Memory B cell (primary cell): Measurements from ENCODE around the gene EXT2.

Experiments used
- ATAC-seq: fragments of 150-1000 bp; cut with Tn5 transposase; 2 replicates; pipeline ENCODE4 v1.10.0; 2021; ENCODE audit warnings: low read depth, mild to moderate bottlenecking, moderate library complexity
- DNase-seq, 2 donors: peaks; one replicate each; pipeline ENCODE4 v3.0.0; 2022; ENCODE audit warnings: low spot score in 2 of 2
- H3K27ac Mint-ChIP-seq: one replicate; pipeline ENCODE4 v1.8.0; 2022; ENCODE audit warnings: mild to moderate bottlenecking, moderate library complexity, mixed read lengths
- H3K27me3 Mint-ChIP-seq: one replicate; pipeline ENCODE4 v1.8.0; 2022; ENCODE audit warnings: mixed read lengths
- H3K36me3 Mint-ChIP-seq: one replicate; pipeline ENCODE4 v1.8.0; 2022; ENCODE audit warnings: mild to moderate bottlenecking, mixed read lengths
- H3K4me1 Mint-ChIP-seq: one replicate; pipeline ENCODE4 v1.8.0; 2022; ENCODE audit warnings: mixed read lengths
- H3K4me3 Mint-ChIP-seq: one replicate; pipeline ENCODE4 v1.8.0; 2022; ENCODE audit warnings: mild to moderate bottlenecking, moderate library complexity, mixed read lengths
- H3K9me3 Mint-ChIP-seq: one replicate; pipeline ENCODE4 v1.8.0; 2022; ENCODE audit warnings: mixed read lengths

Gene EXT2

GRCh38 chr11:44224867-44225501, 129.5 kb downstream of the EXT2 start:
- DNase-seq: no peak
- Mint-ChIP-seq H3K4me1 (peaks cover 7% of the 10 kb centered on the region), H3K36me3 (peaks cover 18% of the 10 kb centered on the region), H3K9me3 (no peaks in the 10 kb centered on the region), H3K27me3 (no peaks in the 10 kb centered on the region), H3K27ac (no peak overlapping the region), H3K4me3 (no peak overlapping the region)
- no peak for ATAC-seq

- no peaks in the 10 kb centered on the region for H3K9me3 Mint-ChIP-seq
- peaks cover 10% of the 10 kb centered on the region for H3K36me3 Mint-ChIP-seq
- peaks cover 7% of the 10 kb centered on the region for H3K4me1 Mint-ChIP-seq
- ATAC-seq (no peak), DNase-seq (no peak)
- H3K27ac Mint-ChIP-seq: no peak overlapping the region
- no peak overlapping the region for H3K4me3 Mint-ChIP-seq
- H3K27me3 Mint-ChIP-seq: no peaks in the 10 kb centered on the region
These were observed 131.0 kb downstream of the EXT2 start for GRCh38 chr11:44226490-44226889.

GRCh38 chr11:44226945-44227344, 131.5 kb downstream of the EXT2 start:
- no peaks in the 10 kb centered on the region for H3K27me3 Mint-ChIP-seq
- no peak for DNase-seq
- H3K4me1 Mint-ChIP-seq: peaks cover 7% of the 10 kb centered on the region
- peaks cover 8% of the 10 kb centered on the region for H3K36me3 Mint-ChIP-seq
- ATAC-seq: no peak
- H3K4me3 Mint-ChIP-seq: no peak overlapping the region
- H3K27ac Mint-ChIP-seq: no peak overlapping the region
- H3K9me3 Mint-ChIP-seq: no peaks in the 10 kb centered on the region

DNA sequence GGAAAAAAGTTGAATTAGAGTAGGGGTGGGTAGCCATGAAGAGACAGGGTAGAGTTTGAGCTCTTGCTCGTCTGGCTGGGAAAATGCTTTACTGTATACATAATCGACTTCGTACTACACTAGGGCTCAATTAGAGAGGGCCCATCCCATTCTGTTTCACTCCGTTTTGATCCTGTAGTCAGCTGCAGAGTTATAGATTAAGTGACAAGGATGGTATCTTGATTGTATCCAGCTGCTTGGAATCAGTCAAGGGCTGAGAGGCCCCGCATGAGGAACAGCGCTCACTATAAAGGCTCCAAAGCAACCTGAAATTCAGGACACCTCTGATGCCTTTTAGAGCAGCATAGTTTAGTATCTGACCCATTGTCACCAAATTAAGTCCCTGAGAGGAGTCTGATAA, 132.9 kb downstream of the EXT2 start:
- Mint-ChIP-seq H3K27me3 (no peaks in the 10 kb centered on the region), H3K4me3 (no peak overlapping the region), H3K36me3 (peaks cover 11% of the 10 kb centered on the region), H3K27ac (no peak overlapping the region), H3K9me3 (no peaks in the 10 kb centered on the region), H3K4me1 (peaks cover 7% of the 10 kb centered on the region)
- DNase-seq: no peak
- no peak for ATAC-seq

DNA sequence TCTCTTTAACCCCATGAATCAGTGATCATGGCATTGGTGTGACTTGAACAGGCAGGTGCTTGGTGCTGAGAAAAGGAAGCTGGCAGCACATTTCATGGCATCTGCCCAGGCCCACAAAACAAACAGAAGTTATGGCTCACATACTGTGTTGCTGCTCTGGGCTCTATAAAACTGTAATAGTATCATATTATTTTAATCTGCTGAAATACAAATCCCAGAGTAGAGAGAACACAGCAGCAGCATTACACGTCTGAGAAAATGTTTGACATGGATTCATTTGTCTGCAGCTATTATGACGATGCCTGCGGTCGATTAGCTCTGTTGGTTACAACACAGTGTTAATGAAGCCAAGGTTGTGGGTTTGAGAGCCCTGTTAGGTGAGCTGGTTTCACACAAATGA, 133.6 kb downstream of the EXT2 start:
- Mint-ChIP-seq H3K9me3 (no peaks in the 10 kb centered on the region), H3K4me3 (no peak overlapping the region), H3K4me1 (peaks cover 7% of the 10 kb centered on the region), H3K27ac (no peak overlapping the region), H3K36me3 (peaks cover 14% of the 10 kb centered on the region), H3K27me3 (no peaks in the 10 kb centered on the region)
- DNase-seq: no peak
- ATAC-seq: no peak

GRCh38 chr11:44229624-44230023, 134.1 kb downstream of the EXT2 start:
- Mint-ChIP-seq H3K27ac (no peak overlapping the region), H3K27me3 (no peaks in the 10 kb centered on the region), H3K4me3 (no peak overlapping the region), H3K9me3 (no peaks in the 10 kb centered on the region), H3K36me3 (peaks cover 14% of the 10 kb centered on the region), H3K4me1 (peaks cover 7% of the 10 kb centered on the region)
- ATAC-seq (no peak), DNase-seq (no peak)

DNA sequence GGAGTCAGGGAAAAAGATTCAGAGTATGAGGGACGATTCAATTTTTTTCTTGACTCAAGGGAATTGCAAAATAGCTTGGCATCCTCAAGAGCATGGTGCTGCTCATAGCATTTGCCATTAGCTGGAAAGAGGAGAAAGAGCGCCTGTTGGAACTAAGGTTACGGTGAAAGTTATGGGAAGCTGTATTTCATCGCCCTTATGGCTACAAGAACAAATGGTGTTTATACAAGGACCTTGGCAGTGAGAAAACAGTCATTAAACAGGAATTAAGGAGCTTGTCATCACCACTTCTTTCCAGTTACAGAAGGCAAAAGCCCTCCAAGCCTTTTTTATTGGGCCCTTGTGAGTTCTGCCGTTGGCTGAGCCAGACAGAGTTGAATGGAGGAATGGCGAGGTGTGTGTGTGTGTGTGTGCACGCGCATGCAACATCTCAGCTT, 140.3 kb downstream of the EXT2 start:
- Mint-ChIP-seq H3K9me3 (peaks cover 1% of the 10 kb centered on the region), H3K27ac (no peak overlapping the region), H3K4me3 (no peak overlapping the region), H3K4me1 (no peaks in the 10 kb centered on the region), H3K27me3 (no peaks in the 10 kb centered on the region), H3K36me3 (peaks cover 41% of the 10 kb centered on the region)
- no peak for ATAC-seq
- DNase-seq: no peak

DNA sequence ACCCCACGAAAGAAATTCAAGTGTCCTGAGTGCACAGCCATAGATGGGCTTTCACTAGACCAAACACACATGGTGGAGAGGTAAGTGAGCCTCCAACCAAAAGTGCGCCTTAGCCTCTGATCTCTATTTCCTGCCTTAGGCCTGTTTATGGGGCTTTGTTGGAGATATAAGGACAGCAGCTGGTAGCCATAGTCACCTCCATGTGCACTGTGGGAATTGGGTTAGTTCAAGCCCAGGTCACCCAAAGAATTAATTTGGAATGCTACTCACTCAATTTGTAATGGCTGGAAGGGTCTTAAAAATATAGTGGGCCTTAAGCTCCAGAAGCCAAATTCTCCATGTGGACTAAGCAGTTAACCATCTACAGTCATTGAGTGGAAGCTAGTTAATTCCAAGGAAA, 140.8 kb downstream of the EXT2 start:
- no peak overlapping the region for H3K27ac Mint-ChIP-seq
- no peak overlapping the region for H3K4me3 Mint-ChIP-seq
- peaks cover 41% of the 10 kb centered on the region for H3K36me3 Mint-ChIP-seq
- DNase-seq (no peak), ATAC-seq (no peak)
- H3K4me1 Mint-ChIP-seq: no peaks in the 10 kb centered on the region
- peaks cover 1% of the 10 kb centered on the region for H3K9me3 Mint-ChIP-seq
- H3K27me3 Mint-ChIP-seq: no peaks in the 10 kb centered on the region

DNA sequence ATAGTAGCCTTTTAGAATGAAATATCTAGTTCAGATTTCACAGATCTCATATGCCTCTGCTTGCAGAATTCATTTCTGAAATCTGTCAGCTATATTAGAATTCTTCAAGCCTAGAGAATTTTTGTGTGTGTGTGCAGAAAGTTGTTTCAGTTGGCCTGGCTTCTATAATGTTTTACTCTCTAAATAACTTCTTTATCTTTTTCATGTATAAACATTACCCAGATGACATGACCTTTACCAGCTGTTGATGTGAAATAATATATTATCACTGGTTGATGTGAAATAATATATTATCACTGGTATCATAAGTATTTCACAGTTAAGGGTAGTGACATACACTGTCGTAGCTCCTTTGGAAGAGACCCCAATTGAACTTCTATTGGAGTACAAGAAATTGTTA, 141.7 kb downstream of the EXT2 start:
- Mint-ChIP-seq H3K9me3 (peaks cover 1% of the 10 kb centered on the region), H3K27ac (no peak overlapping the region), H3K4me3 (no peak overlapping the region), H3K27me3 (no peaks in the 10 kb centered on the region), H3K4me1 (no peaks in the 10 kb centered on the region), H3K36me3 (peaks cover 46% of the 10 kb centered on the region)
- no peak for DNase-seq
- ATAC-seq: no peak

DNA sequence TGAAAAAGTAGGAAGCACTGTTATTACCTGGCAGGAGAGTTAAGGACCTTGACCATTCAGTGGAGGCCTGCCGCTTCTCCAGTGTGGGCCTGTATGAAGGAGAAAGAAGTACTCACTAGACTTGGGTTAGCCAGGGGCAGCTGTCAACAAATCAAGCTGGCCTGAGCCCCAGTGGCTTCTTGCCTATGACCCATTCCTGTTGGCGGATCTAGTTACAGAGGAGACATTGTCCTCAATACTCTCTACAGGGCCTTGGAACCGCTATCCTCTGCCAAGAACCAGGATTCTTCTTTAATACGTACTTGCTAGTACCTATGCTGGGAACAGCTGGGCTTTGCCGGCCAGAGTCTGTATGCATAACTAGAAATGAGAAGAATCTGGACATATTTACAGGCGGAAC, 146.4 kb downstream of the EXT2 start:
- DNase-seq (no peak), ATAC-seq (no peak)
- H3K27me3 Mint-ChIP-seq: no peaks in the 10 kb centered on the region
- H3K4me3 Mint-ChIP-seq: no peak overlapping the region
- H3K36me3 Mint-ChIP-seq: peaks cover 50% of the 10 kb centered on the region
- H3K9me3 Mint-ChIP-seq: no peaks in the 10 kb centered on the region
- H3K4me1 Mint-ChIP-seq: no peaks in the 10 kb centered on the region
- no peak overlapping the region for H3K27ac Mint-ChIP-seq

GRCh38 chr11:44243086-44243485, 147.6 kb downstream of the EXT2 start:
- Mint-ChIP-seq H3K27me3 (no peaks in the 10 kb centered on the region), H3K27ac (no peak overlapping the region), H3K4me3 (no peak overlapping the region), H3K4me1 (no peaks in the 10 kb centered on the region), H3K36me3 (peaks cover 50% of the 10 kb centered on the region), H3K9me3 (no peaks in the 10 kb centered on the region)
- ATAC-seq (no peak), DNase-seq (no peak)

GRCh38 chr11:44243595-44244343, 148.3 kb downstream of the EXT2 start:
- DNase-seq (no peak), ATAC-seq (no peak)
- no peaks in the 10 kb centered on the region for H3K27me3 Mint-ChIP-seq
- H3K4me3 Mint-ChIP-seq: no peak overlapping the region
- H3K9me3 Mint-ChIP-seq: no peaks in the 10 kb centered on the region
- H3K4me1 Mint-ChIP-seq: no peaks in the 10 kb centered on the region
- peaks cover 46% of the 10 kb centered on the region for H3K36me3 Mint-ChIP-seq
- H3K27ac Mint-ChIP-seq: no peak overlapping the region

- no peak overlapping the region for H3K4me3 Mint-ChIP-seq
- H3K9me3 Mint-ChIP-seq: no peaks in the 10 kb centered on the region
- no peak overlapping the region for H3K27ac Mint-ChIP-seq
- H3K36me3 Mint-ChIP-seq: peaks cover 47% of the 10 kb centered on the region
- DNase-seq (no peak), ATAC-seq (no peak)
- H3K4me1 Mint-ChIP-seq: no peaks in the 10 kb centered on the region
- no peaks in the 10 kb centered on the region for H3K27me3 Mint-ChIP-seq
These were observed 149.3 kb downstream of the EXT2 start for GRCh38 chr11:44244639-44245310.

DNA sequence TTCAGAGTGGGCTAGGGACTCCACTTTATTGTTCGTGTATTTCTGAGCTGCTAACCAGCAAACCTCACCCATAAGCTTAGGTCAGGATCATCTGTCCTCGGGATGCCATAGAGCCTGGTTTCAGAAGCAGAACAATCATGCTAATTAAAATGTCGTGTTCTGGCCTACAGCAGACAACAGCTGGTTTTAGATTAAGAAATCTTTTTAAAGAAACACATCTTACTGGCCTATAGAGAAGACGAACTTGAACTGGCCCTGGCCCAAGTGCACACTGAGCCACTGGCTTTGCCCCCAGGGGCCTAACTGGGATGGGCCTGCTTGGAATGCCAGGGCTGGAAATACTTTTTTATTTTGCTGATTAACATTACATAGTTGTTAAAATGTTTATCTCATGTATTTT, 151.2 kb downstream of the EXT2 start:
- no peak for DNase-seq
- Mint-ChIP-seq H3K4me3 (no peak overlapping the region), H3K27ac (no peak overlapping the region), H3K36me3 (peaks cover 39% of the 10 kb centered on the region), H3K9me3 (peaks cover 3% of the 10 kb centered on the region), H3K4me1 (no peaks in the 10 kb centered on the region), H3K27me3 (no peaks in the 10 kb centered on the region)
- ATAC-seq: no peak
